NCI-H510A treated with DMSO at 0.1 percent for 48 hours (cell line): ENCODE measurements around the gene CTAGE8.
"Not testable (repeated sequence)": the region's sequence is repeated elsewhere in the genome, so short reads cannot be mapped to it uniquely, and the experiment has no call there.

Experiments used
- DNase-seq: peaks from one replicate; lab custom pipeline; 2025; lab: John Stamatoyannopoulos, UW

The CTAGE8 gene

GRCh38 chr7:144256112-144256511, 13.0 kb downstream of the CTAGE8 start:
- DNase-seq, result no peak

GRCh38 chr7:144255471-144255897, 13.6 kb downstream of the CTAGE8 start:
- DNase-seq, result no peak

- not testable (repeated sequence) for DNase-seq
These were observed 16.8 kb downstream of the CTAGE8 start for GRCh38 chr7:144252307-144252706.

- DNase-seq, result not testable (repeated sequence)
These were observed 21.3 kb downstream of the CTAGE8 start for GRCh38 chr7:144247674-144248330.

GRCh38 chr7:144246967-144247366, 22.1 kb downstream of the CTAGE8 start:
- not testable (repeated sequence) for DNase-seq

GRCh38 chr7:144245372-144245771, 23.7 kb downstream of the CTAGE8 start:
- DNase-seq, result not testable (repeated sequence)

GRCh38 chr7:144239365-144239764, 29.7 kb downstream of the CTAGE8 start, which contains the start of gene OR2A42:
TSS of gene OR2A42 (minus strand) at chr7:144239605. CDS start at chr7:144232843, 6,762 bp downstream.
- DNase-seq, result not testable (repeated sequence)

GRCh38 chr7:144238530-144239082, 30.5 kb downstream of the CTAGE8 start:
- not testable (repeated sequence) for DNase-seq

GRCh38 chr7:144233039-144233438, 36.0 kb downstream of the CTAGE8 start:
- DNase-seq, result not testable (repeated sequence)

- DNase-seq, result not testable (repeated sequence)
These were observed 38.1 kb downstream of the CTAGE8 start for GRCh38 chr7:144231027-144231426.

GRCh38 chr7:144228810-144229209, 40.3 kb downstream of the CTAGE8 start:
- DNase-seq, result not testable (repeated sequence)

GRCh38 chr7:144226866-144227265, 42.2 kb downstream of the CTAGE8 start:
- not testable (repeated sequence) for DNase-seq

GRCh38 chr7:144223675-144224074, 45.4 kb downstream of the CTAGE8 start:
- not testable (repeated sequence) for DNase-seq

GRCh38 chr7:144220531-144220930, 48.6 kb downstream of the CTAGE8 start:
- DNase-seq, result not testable (repeated sequence)

GRCh38 chr7:144219149-144219548, 49.9 kb downstream of the CTAGE8 start:
- not testable (repeated sequence) for DNase-seq

GRCh38 chr7:144218581-144218980, 50.5 kb downstream of the CTAGE8 start:
- not testable (repeated sequence) for DNase-seq

GRCh38 chr7:144217200-144217599, 51.9 kb downstream of the CTAGE8 start:
- DNase-seq, result not testable (repeated sequence)
